Trophoblast cell (in vitro differentiated cells and primary cell): ENCODE measurements around the gene PJA1.

ENCODE experiments used
- DNase-seq, 2 donors: peaks; one replicate each; pipeline ENCODE4 v3.0.0-alpha.2; 2016
- H2AFZ ChIP-seq: 2 replicates; pipeline ENCODE4 v1.6.1; 2013; ENCODE audit warnings: low read length, moderate library complexity, mild to moderate bottlenecking; ENCODE audit not compliant: insufficient read depth, poor library complexity
- H2AK5ac ChIP-seq: 2 replicates; pipeline ENCODE4 v1.6.1; 2013; ENCODE audit warnings: mild to moderate bottlenecking, low read length
- H2BK120ac ChIP-seq: 2 replicates; pipeline ENCODE4 v1.6.1; 2013; ENCODE audit warnings: low read length, mild to moderate bottlenecking, moderate library complexity; ENCODE audit not compliant: insufficient read depth, poor library complexity
- H2BK12ac ChIP-seq: 2 replicates; pipeline ENCODE4 v1.6.1; 2013; ENCODE audit warnings: mild to moderate bottlenecking, low read length, moderate library complexity
- H2BK5ac ChIP-seq: 2 replicates; pipeline ENCODE4 v1.6.1; 2013; ENCODE audit warnings: low read length, low read depth, moderate library complexity, mild to moderate bottlenecking; ENCODE audit not compliant: poor library complexity
- H3K14ac ChIP-seq: 2 replicates; pipeline ENCODE4 v1.6.1; 2013; ENCODE audit warnings: mild to moderate bottlenecking, low read length
- H3K18ac ChIP-seq: 2 replicates; pipeline ENCODE4 v1.6.1; 2013; ENCODE audit warnings: mild to moderate bottlenecking, low read length
- H3K23ac ChIP-seq: 2 replicates; pipeline ENCODE4 v1.6.1; 2013; ENCODE audit warnings: low read length
- H3K27ac ChIP-seq: 2 replicates; pipeline ENCODE4 v1.5.1; 2013; ENCODE audit warnings: low read depth, mild to moderate bottlenecking, inconsistent platforms, low read length, moderate library complexity
- H3K27me3 ChIP-seq: 2 replicates; pipeline ENCODE4 v1.6.1; 2013; ENCODE audit warnings: inconsistent platforms, mild to moderate bottlenecking, low read length, moderate library complexity; ENCODE audit not compliant: insufficient read depth
- H3K36me3 ChIP-seq, 2 experiments: 1 replicate in 1 of 2; 2 replicates in 1 of 2; pipeline ENCODE4 v1.6.1; 2013; ENCODE audit warnings: low read length in 2 of 2, mild to moderate bottlenecking in 2 of 2, moderate library complexity in 1 of 2; ENCODE audit not compliant: insufficient read depth in 2 of 2, control insufficient read depth in 1 of 2
- H3K4ac ChIP-seq: 2 replicates; pipeline ENCODE4 v1.6.1; 2013; ENCODE audit warnings: low read depth, mild to moderate bottlenecking, low read length, moderate library complexity
- H3K4me1 ChIP-seq, 2 experiments: 1 replicate in 1 of 2; 2 replicates in 1 of 2; pipeline ENCODE4 v1.6.1; 2013; ENCODE audit warnings: low read length in 2 of 2, mild to moderate bottlenecking in 2 of 2, moderate library complexity in 1 of 2; ENCODE audit not compliant: insufficient read depth in 2 of 2, control insufficient read depth in 1 of 2
- H3K4me2 ChIP-seq: 2 replicates; pipeline ENCODE4 v1.6.1; 2013; ENCODE audit warnings: inconsistent platforms, mild to moderate bottlenecking, low read length, moderate library complexity
- H3K4me3 ChIP-seq: 2 replicates; pipeline ENCODE4 v1.5.1; 2013; ENCODE audit warnings: mild to moderate bottlenecking, low read depth, low read length, inconsistent platforms
- H3K79me1 ChIP-seq: one replicate; pipeline ENCODE4 v1.6.1; 2013; ENCODE audit warnings: low read length
- H3K79me2 ChIP-seq: 2 replicates; pipeline ENCODE4 v1.6.1; 2013; ENCODE audit warnings: low read length, mild to moderate bottlenecking; ENCODE audit not compliant: control insufficient read depth, insufficient read depth, poor library complexity
- H3K9ac ChIP-seq: 2 replicates; pipeline ENCODE4 v1.6.1; 2013; ENCODE audit warnings: mild to moderate bottlenecking, low read length
- H3K9me3 ChIP-seq: 2 replicates; pipeline ENCODE4 v1.6.1; 2013; ENCODE audit warnings: low read depth, mild to moderate bottlenecking, control low read depth, inconsistent platforms, low read length; ENCODE audit not compliant: insufficient read depth
- H4K12ac ChIP-seq: 2 replicates; pipeline ENCODE4 v1.6.1; 2013; ENCODE audit warnings: low read depth, mild to moderate bottlenecking, low read length, moderate library complexity
- H4K8ac ChIP-seq: 2 replicates; pipeline ENCODE4 v1.6.1; 2013; ENCODE audit warnings: low read depth, mild to moderate bottlenecking, low read length, moderate library complexity
- H4K91ac ChIP-seq: one replicate; pipeline ENCODE4 v1.6.1; 2013; ENCODE audit warnings: low read depth, mild to moderate bottlenecking, low read length, moderate library complexity
- whole genome bisulfite sequencing: extraction: QIAGEN DNeasy Blood & Tissue Kit; methylation state at CpG from one replicate; pipeline ENCODE4 v1.1.7; 2013; ENCODE audit warnings: missing lambda C conversion rate; ENCODE audit not compliant: insufficient read length, insufficient coverage; ENCODE audit errors: extremely low coverage; 5-methylcytosine and 5-hydroxymethylcytosine counted together

PJA1 gene

DNA sequence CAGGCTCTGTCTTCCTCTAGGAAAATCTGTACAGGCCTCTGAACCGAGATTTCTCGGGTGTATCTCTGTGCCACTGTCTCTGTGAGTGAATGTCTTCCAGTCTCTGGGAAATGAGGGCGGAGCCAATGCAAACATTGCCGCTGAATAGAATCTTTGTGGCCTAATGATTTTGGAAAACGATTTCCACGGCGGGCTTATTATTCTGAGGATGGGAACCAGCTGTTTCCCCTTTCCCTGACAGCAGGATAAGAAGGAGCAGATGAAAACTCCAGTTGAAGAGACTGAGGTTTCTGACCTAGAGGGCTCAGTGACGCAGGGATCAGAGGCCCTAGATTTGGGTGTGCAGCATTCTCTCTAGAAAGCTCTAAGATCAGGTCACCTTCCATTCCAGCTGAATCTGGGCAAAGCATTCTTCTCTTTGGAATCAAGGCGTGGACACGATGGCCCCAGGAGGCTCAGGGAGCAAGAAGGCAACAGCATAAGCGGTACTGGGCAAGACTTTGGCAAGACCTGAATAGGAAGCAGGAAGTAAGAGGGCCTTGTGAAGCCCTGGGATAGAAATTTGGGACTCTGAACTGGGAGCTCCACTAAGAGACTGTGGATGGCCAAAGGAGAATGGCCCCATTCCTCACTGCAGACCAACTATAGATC, 47.3 kb downstream of the PJA1 start:
- Histone ChIP-seq H3K9me3 (no peaks in the 10 kb centered on the region), H3K27me3 (no peaks in the 10 kb centered on the region)
- no CpG with 5 or more reads among the region's 11 CpGs for WGBS

GRCh38 chrX:69116077-69116476, 49.2 kb downstream of the PJA1 start:
- Histone ChIP-seq H3K4me2 (no peak overlapping the region), H3K36me3 (no peaks in the 10 kb centered on the region), H4K12ac (no peak overlapping the region), H3K9me3 (no peaks in the 10 kb centered on the region), H3K14ac (no peak overlapping the region), H3K79me1 (no peaks in the 10 kb centered on the region), H3K4me1 (peaks cover 3 to 7% of the 10 kb centered on the region in 2 experiments), H3K23ac (no peak overlapping the region), H3K27me3 (no peaks in the 10 kb centered on the region), H2BK120ac (no peak overlapping the region), H3K4ac (no peak overlapping the region), H4K8ac (no peak overlapping the region), H3K9ac (no peak overlapping the region), H3K27ac (no peak overlapping the region), H4K91ac (no peak overlapping the region), H2AFZ (no peak overlapping the region), H3K4me3 (no peak overlapping the region), H2BK12ac (no peak overlapping the region), H2BK5ac (no peak overlapping the region), H3K18ac (no peak overlapping the region), H2AK5ac (no peak overlapping the region), H3K79me2 (no peaks in the 10 kb centered on the region)
- no CpG with 5 or more reads among the region's 6 CpGs for WGBS
- peak; percentile 65 to 72 for DNase-seq

More for the DNA sequence above, 47.3 kb downstream of the PJA1 start:
- Histone ChIP-seq H3K9ac (no peak overlapping the region), H4K8ac (no peak overlapping the region), H2BK120ac (no peak overlapping the region), H2AFZ (no peak overlapping the region), H3K4me2 (no peak overlapping the region), H3K36me3 (no peaks in the 10 kb centered on the region), H3K4ac (no peak overlapping the region), H3K14ac (no peak overlapping the region), H2AK5ac (no peak overlapping the region), H3K23ac (no peak overlapping the region), H2BK12ac (no peak overlapping the region), H3K4me3 (no peak overlapping the region), H3K79me1 (no peaks in the 10 kb centered on the region), H4K12ac (no peak overlapping the region), H4K91ac (no peak overlapping the region), H3K18ac (no peak overlapping the region), H3K4me1 (peaks cover 3 to 7% of the 10 kb centered on the region in 2 experiments), H3K79me2 (no peaks in the 10 kb centered on the region), H2BK5ac (no peak overlapping the region), H3K27ac (no peak overlapping the region)
- DNase-seq, result no peak

- no peak overlapping the region for H2BK12ac ChIP-seq
Observed at GRCh38 chrX:69113723-69114122, 51.5 kb downstream of the PJA1 start.

More at GRCh38 chrX:69113723-69114122, 51.5 kb downstream of the PJA1 start:
- Histone ChIP-seq H2AK5ac (no peak overlapping the region), H3K79me2 (no peaks in the 10 kb centered on the region), H3K79me1 (no peaks in the 10 kb centered on the region), H3K4me2 (no peak overlapping the region), H4K8ac (no peak overlapping the region), H3K36me3 (no peaks in the 10 kb centered on the region), H3K27ac (no peak overlapping the region), H4K12ac (no peak overlapping the region), H3K27me3 (no peaks in the 10 kb centered on the region), H2BK120ac (no peak overlapping the region), H3K4ac (no peak overlapping the region), H2AFZ (no peak overlapping the region), H3K4me3 (no peak overlapping the region), H4K91ac (no peak overlapping the region), H3K18ac (no peak overlapping the region), H3K23ac (no peak overlapping the region), H3K9me3 (no peaks in the 10 kb centered on the region), H3K9ac (no peak overlapping the region), H3K14ac (no peak overlapping the region), H2BK5ac (no peak overlapping the region), H3K4me1 (peaks cover 9 to 18% of the 10 kb centered on the region in 2 experiments)
- no peak for DNase-seq
